Mesothelial cell of epicardium (in vitro differentiated cells): ENCODE measurements around the gene DUSP19. TPM values are rescaled to one million over a fixed set of nuclear protein-coding genes. Genes with fewer than 3 reads are reported as not detected.

Experiments used
- DNase-seq, 2 experiments: peaks; one replicate each; pipeline ENCODE4 v3.0.0; 2021; ENCODE audit warnings: low spot score in 2 of 2; ENCODE audit not compliant: unreplicated experiment in 2 of 2
- H3K27ac Mint-ChIP-seq: 2 replicates; pipeline ENCODE4 v1.8.0; 2021; ENCODE audit warnings: mixed read lengths
- H3K27me3 Mint-ChIP-seq: 2 replicates; pipeline ENCODE4 v1.8.0; 2021; ENCODE audit warnings: low read depth, mixed read lengths
- H3K36me3 Mint-ChIP-seq: 2 replicates; pipeline ENCODE4 v1.8.0; 2021; ENCODE audit warnings: mixed read lengths
- H3K4me1 Mint-ChIP-seq: 2 replicates; pipeline ENCODE4 v1.8.0; 2021; ENCODE audit warnings: mixed read lengths
- H3K4me3 Mint-ChIP-seq: 2 replicates; pipeline ENCODE4 v1.8.0; 2021; ENCODE audit warnings: mild to moderate bottlenecking, moderate library complexity, mixed read lengths
- H3K9me3 Mint-ChIP-seq: 2 replicates; pipeline ENCODE4 v1.8.0; 2021; ENCODE audit warnings: mixed read lengths
- CTCF ChIP-seq: fragments of 200-600 bp; sonication (generic); IDR thresholded peaks from one replicate; pipeline ENCODE4 v1.5.0; 2021; ENCODE audit warnings: antibody characterized with exemption; ENCODE audit not compliant: unreplicated experiment
- total RNA-seq: library from RNA; stranded (reverse); gene quantifications from 3 replicates; pipeline ENCODE4 v1.2.1, GENCODE V29; 2021

The DUSP19 gene
- total RNA-seq, 1 donor from 2014 or later, result 4.3 TPM

DNA sequence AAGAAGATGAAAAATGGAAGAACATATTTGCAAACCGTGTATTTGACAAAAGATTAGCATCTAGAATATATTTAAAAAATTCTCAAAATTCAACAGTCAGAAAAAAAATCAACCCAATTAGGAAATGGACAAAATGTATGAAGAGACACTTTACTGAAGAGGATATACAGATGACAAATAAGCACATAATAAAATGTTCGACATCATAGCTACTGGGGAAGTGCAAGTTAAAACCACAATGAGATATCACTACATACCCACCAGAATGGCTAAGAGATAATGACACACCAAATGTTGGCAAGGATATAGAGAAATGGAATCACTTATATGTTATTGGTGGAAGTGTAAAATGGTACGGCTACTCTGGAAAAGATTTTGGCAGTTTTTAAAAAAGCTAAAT, 34.0 kb downstream of the DUSP19 start:
- no peaks in the 10 kb centered on the region for H3K36me3 Mint-ChIP-seq
- H3K4me3 Mint-ChIP-seq, result no peak overlapping the region
- H3K4me1 Mint-ChIP-seq, result no peaks in the 10 kb centered on the region
- peaks cover 22% of the 10 kb centered on the region for H3K27me3 Mint-ChIP-seq
- no peak for TF ChIP-seq CTCF
- no peak overlapping the region for H3K27ac Mint-ChIP-seq
- DNase-seq, result no peak
- H3K9me3 Mint-ChIP-seq, result no peaks in the 10 kb centered on the region

DNA sequence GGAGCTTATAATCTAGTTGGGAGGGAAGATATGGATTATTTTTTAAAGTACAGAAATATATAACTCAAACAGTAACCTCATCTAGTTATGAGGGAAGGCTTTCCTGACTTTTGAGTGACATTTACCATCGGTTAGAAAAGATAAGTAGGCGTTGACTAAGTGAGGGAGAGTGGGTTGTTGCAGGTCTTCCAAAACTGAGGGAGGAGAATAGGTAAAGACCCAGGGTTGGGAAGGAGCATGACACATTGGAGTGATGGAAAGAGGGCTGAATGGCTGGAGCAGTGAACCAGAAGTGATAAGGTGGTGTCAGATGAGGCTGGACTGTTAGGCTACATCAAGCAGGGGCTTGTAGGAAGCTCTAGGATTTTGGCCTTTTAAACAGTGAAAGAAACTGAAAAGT, 35.1 kb downstream of the DUSP19 start:
- no peaks in the 10 kb centered on the region for H3K9me3 Mint-ChIP-seq
- no peak overlapping the region for H3K4me3 Mint-ChIP-seq
- no peak overlapping the region for H3K27ac Mint-ChIP-seq
- DNase-seq, result no peak
- no peaks in the 10 kb centered on the region for H3K4me1 Mint-ChIP-seq
- H3K27me3 Mint-ChIP-seq, result peaks cover 22% of the 10 kb centered on the region
- TF ChIP-seq CTCF, result no peak
- no peaks in the 10 kb centered on the region for H3K36me3 Mint-ChIP-seq

DNA sequence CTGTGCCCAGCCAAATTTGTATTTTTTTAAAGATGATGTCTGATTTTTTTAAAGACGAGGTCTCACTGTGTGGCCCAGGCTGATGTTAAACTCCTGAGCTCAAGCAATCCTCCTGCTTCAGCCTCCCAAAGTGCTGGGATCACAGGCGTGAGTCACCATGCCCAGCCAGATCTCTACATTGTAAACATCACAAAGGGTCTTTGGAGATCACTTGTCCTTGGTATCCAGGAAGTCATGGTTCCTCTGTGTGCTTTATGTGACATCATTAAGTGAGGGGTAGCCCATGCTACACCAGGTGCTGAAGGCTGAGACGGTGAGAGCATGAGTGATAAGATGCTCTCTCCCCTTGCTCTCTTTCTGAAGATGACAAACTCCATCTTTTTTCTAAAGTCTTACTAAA, 38.7 kb downstream of the DUSP19 start:
- Mint-ChIP-seq H3K27ac (no peak overlapping the region), H3K36me3 (no peaks in the 10 kb centered on the region), H3K27me3 (peaks cover 26% of the 10 kb centered on the region), H3K4me3 (no peak overlapping the region), H3K9me3 (no peaks in the 10 kb centered on the region), H3K4me1 (no peaks in the 10 kb centered on the region)
- TF ChIP-seq CTCF, result no peak
- DNase-seq, result no peak

- TF ChIP-seq CTCF, result no peak
- no peaks in the 10 kb centered on the region for H3K9me3 Mint-ChIP-seq
- H3K27me3 Mint-ChIP-seq, result peaks cover 5% of the 10 kb centered on the region
- DNase-seq, result no peak
- H3K4me1 Mint-ChIP-seq, result peaks cover 21% of the 10 kb centered on the region
- H3K27ac Mint-ChIP-seq, result peak overlapping the region; percentile 99
- no peaks in the 10 kb centered on the region for H3K36me3 Mint-ChIP-seq
- peak overlapping the region; percentile 96 for H3K4me3 Mint-ChIP-seq
Measured at GRCh38 chr2:183123117-183123958, 44.8 kb downstream of the DUSP19 start.

DNA sequence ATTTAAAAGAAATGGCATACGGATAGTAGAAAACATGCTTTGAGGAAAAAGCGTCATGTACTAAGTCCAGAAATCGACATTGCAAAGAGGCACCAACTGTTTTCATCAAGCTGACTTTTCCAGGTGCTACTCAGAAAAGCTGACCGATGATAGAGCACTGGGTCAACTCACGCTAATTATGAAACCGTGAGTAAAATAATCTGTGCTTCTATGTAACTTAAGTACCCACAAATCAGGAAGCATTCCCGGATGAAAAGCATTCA, 45.3 kb downstream of the DUSP19 start:
- no peak for DNase-seq
- H3K27ac Mint-ChIP-seq, result peak overlapping the region; percentile 99
- H3K4me1 Mint-ChIP-seq, result peaks cover 21% of the 10 kb centered on the region
- no peaks in the 10 kb centered on the region for H3K36me3 Mint-ChIP-seq
- H3K4me3 Mint-ChIP-seq, result peak overlapping the region; percentile 96
- peaks cover 5% of the 10 kb centered on the region for H3K27me3 Mint-ChIP-seq
- H3K9me3 Mint-ChIP-seq, result no peaks in the 10 kb centered on the region
- TF ChIP-seq CTCF, result no peak
